Glutamatergic neuron (in vitro differentiated cells): ENCODE results near the gene CMTM2. TPM values are rescaled to one million over a fixed set of nuclear protein-coding genes. Genes with fewer than 3 reads are reported as not detected.
"Not testable (repeated sequence)": the region's sequence is repeated elsewhere in the genome, so short reads cannot be mapped to it uniquely, and the experiment has no call there.

Experiments used
- DNase-seq: peaks from one replicate; pipeline ENCODE4 v3.0.0; 2022
- H3K27ac Mint-ChIP-seq: one replicate; pipeline ENCODE4 v1.8.0; 2020; ENCODE audit warnings: mild to moderate bottlenecking, mixed read lengths, inconsistent platforms; ENCODE audit not compliant: unreplicated experiment
- H3K27me3 Mint-ChIP-seq: one replicate; pipeline ENCODE4 v1.8.0; 2020; ENCODE audit warnings: mild to moderate bottlenecking, moderate library complexity, mixed read lengths, inconsistent platforms; ENCODE audit not compliant: unreplicated experiment
- H3K36me3 Mint-ChIP-seq: one replicate; pipeline ENCODE4 v1.8.0; 2020; ENCODE audit warnings: mild to moderate bottlenecking, mixed read lengths, inconsistent platforms; ENCODE audit not compliant: unreplicated experiment
- H3K4me1 Mint-ChIP-seq: one replicate; pipeline ENCODE4 v1.8.0; 2020; ENCODE audit warnings: mild to moderate bottlenecking, low read depth, mixed read lengths, inconsistent platforms; ENCODE audit not compliant: unreplicated experiment
- H3K4me3 Mint-ChIP-seq: one replicate; pipeline ENCODE4 v1.8.0; 2020; ENCODE audit warnings: mild to moderate bottlenecking, mixed read lengths, inconsistent platforms; ENCODE audit not compliant: unreplicated experiment
- H3K9me3 Mint-ChIP-seq: one replicate; pipeline ENCODE4 v1.8.0; 2020; ENCODE audit warnings: mild to moderate bottlenecking, moderate library complexity, mixed read lengths, inconsistent platforms; ENCODE audit not compliant: unreplicated experiment
- total RNA-seq: library from RNA; stranded (reverse); fragmentation: NEBNext Ultra II Directional; extraction: Animal tissue kit (Norgen Biotek cat#: 25700); gene quantifications from one replicate; pipeline ENCODE4 v1.2.1, GENCODE V29; 2021; ENCODE audit not compliant: unreplicated experiment
- TF ChIP-seq, protein P1 (sequence below): fragments of 200-600 bp; sonication (generic); IDR thresholded peaks from one replicate; pipeline ENCODE4 v1.5.0; 2021; ENCODE audit not compliant: partially characterized antibody, unreplicated experiment

The CMTM2 gene
- total RNA-seq, 1 donor from 2014 or later = not detected

DNA sequence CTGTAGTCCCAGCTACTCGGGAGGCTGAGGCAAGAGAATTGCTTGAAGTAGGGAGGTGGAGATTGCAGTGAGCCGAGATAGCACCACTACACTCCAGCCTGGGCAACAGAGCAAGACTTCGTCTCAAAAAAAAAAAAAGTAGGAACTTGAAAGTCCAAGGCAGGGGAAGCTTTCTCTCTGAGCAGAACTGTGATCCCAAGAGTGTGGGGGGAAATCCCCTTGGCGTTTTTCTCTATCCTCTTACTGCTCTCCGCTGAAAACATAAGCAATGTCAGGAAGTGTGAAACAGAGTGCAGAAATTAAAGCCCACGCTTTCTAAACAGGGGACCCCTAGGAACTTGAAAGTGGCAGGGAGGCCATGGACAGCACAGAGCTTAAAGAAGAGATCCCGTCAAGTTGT lies 15.5 kb downstream of the CMTM2 start:
- H3K27me3 Mint-ChIP-seq = no peaks in the 10 kb centered on the region
- H3K27ac Mint-ChIP-seq = no peak overlapping the region
- no peaks in the 10 kb centered on the region for H3K9me3 Mint-ChIP-seq
- TF ChIP-seq, protein P1, sequence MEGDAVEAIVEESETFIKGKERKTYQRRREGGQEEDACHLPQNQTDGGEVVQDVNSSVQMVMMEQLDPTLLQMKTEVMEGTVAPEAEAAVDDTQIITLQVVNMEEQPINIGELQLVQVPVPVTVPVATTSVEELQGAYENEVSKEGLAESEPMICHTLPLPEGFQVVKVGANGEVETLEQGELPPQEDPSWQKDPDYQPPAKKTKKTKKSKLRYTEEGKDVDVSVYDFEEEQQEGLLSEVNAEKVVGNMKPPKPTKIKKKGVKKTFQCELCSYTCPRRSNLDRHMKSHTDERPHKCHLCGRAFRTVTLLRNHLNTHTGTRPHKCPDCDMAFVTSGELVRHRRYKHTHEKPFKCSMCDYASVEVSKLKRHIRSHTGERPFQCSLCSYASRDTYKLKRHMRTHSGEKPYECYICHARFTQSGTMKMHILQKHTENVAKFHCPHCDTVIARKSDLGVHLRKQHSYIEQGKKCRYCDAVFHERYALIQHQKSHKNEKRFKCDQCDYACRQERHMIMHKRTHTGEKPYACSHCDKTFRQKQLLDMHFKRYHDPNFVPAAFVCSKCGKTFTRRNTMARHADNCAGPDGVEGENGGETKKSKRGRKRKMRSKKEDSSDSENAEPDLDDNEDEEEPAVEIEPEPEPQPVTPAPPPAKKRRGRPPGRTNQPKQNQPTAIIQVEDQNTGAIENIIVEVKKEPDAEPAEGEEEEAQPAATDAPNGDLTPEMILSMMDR = no peak
- H3K4me3 Mint-ChIP-seq = no peak overlapping the region
- H3K36me3 Mint-ChIP-seq = no peaks in the 10 kb centered on the region
- DNase-seq = no peak
- no peaks in the 10 kb centered on the region for H3K4me1 Mint-ChIP-seq

DNA sequence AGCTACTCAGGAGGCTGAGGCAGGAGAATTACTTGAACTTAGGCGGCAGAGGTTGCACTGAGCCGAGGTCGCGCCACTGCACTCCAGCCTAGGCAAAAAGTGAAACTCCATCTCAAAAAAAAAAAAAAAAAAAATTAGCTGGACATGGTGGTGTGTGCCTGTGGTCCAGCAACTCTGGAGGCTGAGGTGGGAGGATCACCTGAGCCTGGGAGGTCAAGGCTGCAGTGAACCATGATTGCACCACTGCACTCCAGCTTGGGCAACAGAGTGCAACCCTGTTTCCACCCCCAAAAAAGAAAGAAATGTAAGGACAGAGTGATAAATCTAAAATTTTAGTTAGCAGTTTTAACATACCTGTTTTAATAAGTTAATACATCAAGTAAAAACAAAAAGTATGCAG lies 17.3 kb downstream of the CMTM2 start:
- H3K36me3 Mint-ChIP-seq, H3K27ac Mint-ChIP-seq, H3K27me3 Mint-ChIP-seq, H3K9me3 Mint-ChIP-seq, DNase-seq, H3K4me3 Mint-ChIP-seq, H3K4me1 Mint-ChIP-seq: not testable (repeated sequence)

DNA sequence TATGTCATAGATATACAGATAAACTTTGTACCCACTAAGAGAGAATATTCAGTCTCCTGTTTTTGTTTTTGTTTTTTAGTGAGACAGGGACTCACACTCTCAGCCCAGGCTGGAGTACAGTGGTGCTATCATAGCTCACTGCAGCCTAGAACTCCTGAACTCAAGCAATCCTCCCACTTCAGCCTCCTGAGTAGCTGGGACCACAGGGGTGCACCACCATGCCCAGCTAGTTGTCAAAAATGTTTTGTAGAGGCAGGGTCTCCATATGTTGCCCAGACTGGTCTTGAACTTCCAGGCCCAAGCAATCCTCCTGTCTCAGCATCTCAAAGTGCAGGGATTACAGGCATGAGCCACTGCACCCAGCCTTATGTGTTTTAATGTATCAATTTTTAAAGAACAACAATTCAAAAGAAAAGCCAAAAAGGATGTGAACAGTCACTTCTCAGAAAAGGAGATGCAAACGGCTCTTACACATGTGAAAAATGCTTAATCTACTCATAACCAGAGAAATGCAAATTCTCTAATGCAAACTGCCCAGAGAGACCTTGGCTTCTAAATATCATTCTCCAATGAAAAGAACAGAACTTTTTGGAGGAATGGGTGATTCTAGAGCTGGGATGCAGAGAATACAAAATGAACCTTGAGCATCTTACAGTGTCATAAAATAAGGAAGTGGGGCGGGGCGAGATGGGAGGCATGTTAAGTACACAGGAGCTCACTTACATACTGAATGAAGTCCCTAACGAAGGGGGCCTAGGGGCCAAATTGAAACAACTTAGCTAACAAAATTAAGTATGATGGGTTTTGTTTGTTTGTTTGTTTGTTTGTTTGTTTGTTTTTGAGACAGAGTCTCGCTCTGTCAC lies 18.0 kb downstream of the CMTM2 start:
- Mint-ChIP-seq H3K36me3 (no peaks in the 10 kb centered on the region), H3K4me1 (no peaks in the 10 kb centered on the region), H3K4me3 (no peak overlapping the region), H3K9me3 (no peaks in the 10 kb centered on the region), H3K27me3 (no peaks in the 10 kb centered on the region), H3K27ac (no peak overlapping the region)
- TF ChIP-seq, protein P1 = no peak
- no peak for DNase-seq

DNA sequence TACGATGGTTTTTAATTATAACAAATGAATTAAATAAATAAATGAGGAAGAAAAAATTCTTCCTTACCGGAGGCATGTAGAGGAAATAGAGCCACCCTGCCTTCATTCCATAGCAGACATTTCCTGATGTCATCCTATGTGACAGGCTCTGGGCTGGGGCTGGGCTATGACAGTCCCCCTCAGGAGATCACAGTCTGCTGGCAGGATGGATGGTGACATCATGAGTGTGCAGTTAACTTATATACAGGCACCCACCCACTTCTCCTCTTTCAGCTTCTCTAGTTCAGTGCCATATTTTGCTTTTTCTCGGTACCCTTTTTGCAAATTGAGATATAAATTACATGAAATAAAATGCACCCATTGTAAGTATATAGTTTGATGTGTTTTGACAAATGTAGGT lies 18.8 kb downstream of the CMTM2 start:
- H3K27me3 Mint-ChIP-seq = peaks cover 4% of the 10 kb centered on the region
- H3K36me3 Mint-ChIP-seq = no peaks in the 10 kb centered on the region
- H3K9me3 Mint-ChIP-seq = no peaks in the 10 kb centered on the region
- TF ChIP-seq, protein P1 = no peak
- no peak for DNase-seq
- H3K27ac Mint-ChIP-seq = no peak overlapping the region
- H3K4me1 Mint-ChIP-seq = no peaks in the 10 kb centered on the region
- H3K4me3 Mint-ChIP-seq = no peak overlapping the region

DNA sequence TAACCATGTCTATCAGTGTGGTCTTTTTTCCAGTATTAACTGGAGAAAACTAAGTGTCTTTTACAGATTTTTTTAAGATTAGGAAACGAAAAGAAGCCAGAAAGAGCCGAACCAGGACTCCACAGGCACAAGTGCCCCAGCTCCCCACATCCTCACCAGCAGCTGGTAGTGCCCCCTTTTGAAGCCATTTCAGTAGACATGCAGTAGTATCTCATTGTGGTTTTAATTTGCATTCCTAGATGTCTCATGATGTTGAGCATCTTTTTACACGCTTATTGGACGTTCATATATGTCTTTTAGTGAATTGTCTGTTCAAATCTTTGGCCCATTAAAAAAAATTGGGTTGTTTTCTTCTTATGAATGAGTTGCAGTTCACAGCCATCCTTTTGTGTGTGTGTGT lies 20.5 kb downstream of the CMTM2 start:
- Mint-ChIP-seq H3K27me3 (peaks cover 12% of the 10 kb centered on the region), H3K9me3 (peaks cover 5% of the 10 kb centered on the region), H3K27ac (no peak overlapping the region), H3K4me1 (peaks cover 4% of the 10 kb centered on the region), H3K4me3 (no peak overlapping the region), H3K36me3 (no peaks in the 10 kb centered on the region)
- TF ChIP-seq, protein P1 = no peak
- DNase-seq = no peak
